GM12865 (cell line): Measurements from ENCODE around the gene MPZL2.

ENCODE experiments used
- DNase-seq: peaks from one replicate; pipeline ENCODE4 v3.0.0; 2010; ENCODE audit warnings: low read depth
- H3K4me3 ChIP-seq: 2 replicates; pipeline ENCODE4 v1.5.1; 2011; ENCODE audit warnings: mild to moderate bottlenecking, low read depth, low read length, control low read depth
- TF ChIP-seq, protein P1 (sequence below): IDR thresholded peaks from 2 replicates; pipeline ENCODE4 v1.5.1; 2011; ENCODE audit warnings: low read length, control low read depth, low read depth, inconsistent platforms; ENCODE audit not compliant: insufficient read depth; ENCODE audit errors: missing control alignments

The MPZL2 gene

DNA sequence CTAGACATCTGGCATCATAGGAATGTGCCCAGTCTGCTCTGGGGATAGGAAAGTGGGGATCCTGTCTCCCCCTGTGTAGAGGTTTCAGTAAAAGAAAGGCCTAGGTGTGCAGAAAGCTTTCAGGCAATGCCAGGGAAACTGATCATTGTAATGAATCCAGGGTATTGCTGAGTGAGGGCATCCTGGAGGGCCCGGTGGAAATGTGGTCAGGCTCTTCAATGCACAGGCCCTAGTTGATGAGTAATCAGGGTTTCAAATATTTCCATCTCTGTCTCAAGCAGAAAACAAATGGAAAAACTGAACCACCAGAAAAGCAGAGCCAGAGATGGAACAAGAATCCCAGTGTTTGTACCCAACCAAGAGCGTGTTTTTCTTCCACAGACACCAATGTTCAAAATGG, 42.5 kb upstream of the MPZL2 start:
- no peak for DNase-seq
- TF ChIP-seq, protein P1, sequence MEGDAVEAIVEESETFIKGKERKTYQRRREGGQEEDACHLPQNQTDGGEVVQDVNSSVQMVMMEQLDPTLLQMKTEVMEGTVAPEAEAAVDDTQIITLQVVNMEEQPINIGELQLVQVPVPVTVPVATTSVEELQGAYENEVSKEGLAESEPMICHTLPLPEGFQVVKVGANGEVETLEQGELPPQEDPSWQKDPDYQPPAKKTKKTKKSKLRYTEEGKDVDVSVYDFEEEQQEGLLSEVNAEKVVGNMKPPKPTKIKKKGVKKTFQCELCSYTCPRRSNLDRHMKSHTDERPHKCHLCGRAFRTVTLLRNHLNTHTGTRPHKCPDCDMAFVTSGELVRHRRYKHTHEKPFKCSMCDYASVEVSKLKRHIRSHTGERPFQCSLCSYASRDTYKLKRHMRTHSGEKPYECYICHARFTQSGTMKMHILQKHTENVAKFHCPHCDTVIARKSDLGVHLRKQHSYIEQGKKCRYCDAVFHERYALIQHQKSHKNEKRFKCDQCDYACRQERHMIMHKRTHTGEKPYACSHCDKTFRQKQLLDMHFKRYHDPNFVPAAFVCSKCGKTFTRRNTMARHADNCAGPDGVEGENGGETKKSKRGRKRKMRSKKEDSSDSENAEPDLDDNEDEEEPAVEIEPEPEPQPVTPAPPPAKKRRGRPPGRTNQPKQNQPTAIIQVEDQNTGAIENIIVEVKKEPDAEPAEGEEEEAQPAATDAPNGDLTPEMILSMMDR, result no peak
- H3K4me3 ChIP-seq, result no peak overlapping the region

DNA sequence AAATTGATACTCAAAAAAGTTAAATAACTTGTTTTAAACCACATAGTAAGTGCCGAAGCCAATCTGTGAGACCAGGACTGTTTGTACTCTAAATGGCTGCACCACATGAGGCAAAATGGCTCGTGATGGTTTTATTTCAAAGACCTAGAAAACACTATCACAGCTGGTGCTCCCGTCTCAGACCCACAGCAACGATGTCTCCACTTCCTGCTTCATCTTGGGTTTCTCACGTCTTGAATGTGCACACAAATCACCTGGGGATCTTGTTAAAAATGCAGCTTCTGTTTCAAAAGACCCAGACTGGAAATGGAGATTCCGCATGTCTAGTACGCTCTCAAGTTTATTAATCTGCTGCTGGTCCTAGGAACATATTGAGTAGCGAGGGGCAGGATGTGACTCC, 41.6 kb upstream of the MPZL2 start:
- no peak overlapping the region for H3K4me3 ChIP-seq
- TF ChIP-seq, protein P1, result no peak
- no peak for DNase-seq

DNA sequence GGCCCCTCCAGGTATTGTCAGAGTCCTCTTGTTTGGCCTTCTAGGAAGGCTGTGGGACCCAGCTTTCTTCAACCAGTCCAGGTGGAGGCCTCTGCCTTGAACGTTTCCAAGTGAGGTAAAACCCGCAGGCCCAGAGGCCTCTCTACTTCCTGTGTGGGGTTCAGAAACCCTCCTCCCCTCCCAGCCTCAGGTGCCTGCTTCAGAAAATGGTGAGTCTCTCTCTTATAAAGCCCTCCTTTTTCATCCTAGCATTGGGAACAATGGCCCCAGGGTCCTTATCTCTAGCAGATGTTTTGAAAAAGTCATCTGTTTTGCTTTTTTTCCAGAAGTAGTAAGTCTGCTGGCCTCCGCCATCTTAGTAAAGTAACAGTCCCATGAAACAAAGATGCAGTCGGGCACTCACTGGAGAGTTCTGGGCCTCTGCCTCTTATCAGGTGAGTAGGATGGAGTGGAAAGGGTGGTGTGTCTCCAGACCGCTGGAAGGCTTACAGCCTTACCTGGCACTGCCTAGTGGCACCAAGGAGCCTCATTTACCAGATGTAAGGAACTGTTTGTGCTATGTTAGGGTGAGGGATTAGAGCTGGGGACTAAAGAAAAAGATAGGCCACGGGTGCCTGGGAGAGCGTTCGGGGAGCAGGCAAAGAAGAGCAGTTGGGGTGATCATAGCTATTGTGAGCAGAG, 40.6 kb upstream of the MPZL2 start, which contains the start of gene CD3E:
Gene CD3E, plus strand, starts transcription at position 163 of the 681 bp plus-strand sequence. Its CDS starts 223 bp downstream, at position 386.
- H3K4me3 ChIP-seq, result no peak within 1 kb of the TSS
- TF ChIP-seq, protein P1, result no peak
- peak; percentile 32 for DNase-seq

DNA sequence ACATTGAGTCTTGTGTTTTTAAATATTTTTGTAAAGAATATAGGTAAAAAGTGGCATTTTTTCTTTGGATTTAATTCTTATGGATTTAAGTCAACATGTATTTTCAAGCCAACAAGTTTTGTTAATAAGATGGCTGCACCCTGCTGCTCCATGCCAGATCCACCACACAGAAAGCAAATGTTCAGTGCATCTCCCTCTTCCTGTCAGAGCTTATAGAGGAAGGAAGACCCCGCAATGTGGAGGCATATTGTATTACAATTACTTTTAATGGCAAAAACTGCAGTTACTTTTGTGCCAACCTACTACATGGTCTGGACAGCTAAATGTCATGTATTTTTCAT, 40.1 kb upstream of the MPZL2 start:
- TF ChIP-seq, protein P1, result no peak
- DNase-seq, result no peak
- H3K4me3 ChIP-seq, result no peak overlapping the region

DNA sequence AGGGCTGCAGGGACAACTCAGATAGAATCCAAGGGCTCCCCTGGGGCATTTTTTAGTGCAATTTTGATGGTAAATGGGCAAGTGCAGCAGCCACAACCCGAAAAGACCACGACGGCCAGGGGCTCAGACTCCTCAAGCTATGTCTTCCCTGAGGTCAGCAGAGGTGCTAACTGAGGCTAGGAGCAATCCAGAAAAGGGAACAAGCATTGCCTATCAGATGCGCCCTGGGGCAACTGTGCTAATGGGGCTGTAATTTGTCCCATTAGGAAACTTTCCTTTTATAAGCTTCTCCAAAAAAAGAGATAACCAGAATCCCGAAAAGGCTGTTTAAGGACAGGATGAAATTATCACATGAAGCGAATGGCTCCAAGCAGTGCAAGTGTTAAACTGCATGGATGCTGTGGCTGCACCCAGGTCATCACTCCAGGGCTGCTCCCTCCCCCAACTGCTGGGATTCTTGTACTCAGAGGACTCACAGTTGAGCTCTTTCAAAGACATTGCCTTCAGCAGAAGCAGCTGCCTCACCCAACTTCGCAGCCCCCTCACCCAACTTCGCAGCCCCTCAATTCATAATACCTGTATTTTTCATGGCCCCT, 37.6 kb upstream of the MPZL2 start:
- DNase-seq, result no peak
- no peak overlapping the region for H3K4me3 ChIP-seq
- TF ChIP-seq, protein P1, result no peak

DNA sequence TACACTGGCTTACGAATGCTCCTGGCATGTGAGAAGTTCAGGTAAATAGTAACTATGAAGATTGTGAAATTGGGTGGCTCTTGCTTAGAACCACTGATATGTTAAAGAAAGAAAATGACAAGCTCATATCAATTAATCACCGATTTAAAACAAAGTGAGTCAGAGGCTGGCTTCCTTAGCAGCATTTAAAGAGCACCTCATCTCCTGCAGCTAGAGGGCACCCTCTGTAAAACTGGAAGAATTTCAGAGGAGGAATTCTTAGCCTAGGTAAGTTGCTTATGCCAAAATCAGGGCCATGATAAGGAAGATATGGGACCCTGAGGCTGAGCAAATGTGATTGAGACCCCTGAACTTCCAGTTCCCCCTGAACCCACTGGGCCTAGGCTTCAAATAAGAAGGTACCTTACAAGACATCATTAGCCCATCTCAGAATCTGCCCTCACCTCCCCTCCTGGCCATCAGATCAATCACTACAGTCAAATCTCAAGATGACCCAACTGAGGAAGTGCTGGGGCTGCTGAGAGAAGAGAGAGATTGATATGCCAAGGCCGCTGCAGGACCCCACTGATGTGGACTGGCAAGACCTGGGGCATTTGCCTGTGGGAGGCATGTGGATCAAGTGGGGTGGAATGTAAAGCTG, 31.8 kb upstream of the MPZL2 start:
- peak; percentile 54 for DNase-seq
- H3K4me3 ChIP-seq, result no peak overlapping the region
- TF ChIP-seq, protein P1, result peak; percentile 43
